Measurements from ENCODE around the gene SMG6.
"Not testable (repeated sequence)": the region's sequence is repeated elsewhere in the genome, so short reads cannot be mapped to it uniquely, and the experiment has no call there.

SMG6 gene

GRCh38 chr17:2025622-2026309 is 277.8 kb downstream of the SMG6 start:
- no peak for DNase-seq (ENCODE audit: low read depth)

GRCh38 chr17:2025220-2025621 is 278.4 kb downstream of the SMG6 start, which contains the start of gene RTN4RL1:
Gene RTN4RL1 (minus strand): TSS chr17:2025334. CDS start chr17:2024865, 469 bp downstream.
- peak; percentile 62 for DNase-seq (ENCODE audit: low read depth)

GRCh38 chr17:2024572-2025219 is 278.9 kb downstream of the SMG6 start:
- DNase-seq (ENCODE audit: low read depth): no peak

- no peak for DNase-seq (ENCODE audit: low read depth)
These were observed 279.7 kb downstream of the SMG6 start for GRCh38 chr17:2023692-2024571.

- no peak for DNase-seq (ENCODE audit: low read depth)
These were observed 280.3 kb downstream of the SMG6 start for GRCh38 chr17:2023256-2023655.

GRCh38 chr17:2022647-2023240 is 280.8 kb downstream of the SMG6 start:
- no peak for DNase-seq (ENCODE audit: low read depth)

- no peak for DNase-seq (ENCODE audit: low read depth)
These were observed 282.9 kb downstream of the SMG6 start for GRCh38 chr17:2020721-2021120.

- DNase-seq (ENCODE audit: low read depth): no peak
These were observed 283.9 kb downstream of the SMG6 start for GRCh38 chr17:2019723-2020122.

- no peak for DNase-seq (ENCODE audit: low read depth)
These were observed 284.7 kb downstream of the SMG6 start for GRCh38 chr17:2018716-2019510.

- DNase-seq (ENCODE audit: low read depth): no peak
These were observed 286.2 kb downstream of the SMG6 start for GRCh38 chr17:2017274-2017941.

GRCh38 chr17:2016494-2016893 is 287.1 kb downstream of the SMG6 start:
- DNase-seq (ENCODE audit: low read depth): no peak

- DNase-seq (ENCODE audit: low read depth): no peak
These were observed 288.3 kb downstream of the SMG6 start for GRCh38 chr17:2015314-2015713.

GRCh38 chr17:2013994-2014317 is 289.6 kb downstream of the SMG6 start:
- DNase-seq (ENCODE audit: low read depth): no peak

- DNase-seq (ENCODE audit: low read depth): not testable (repeated sequence)
These were observed 290.2 kb downstream of the SMG6 start for GRCh38 chr17:2013220-2013993.

- no peak for DNase-seq (ENCODE audit: low read depth)
These were observed 291.1 kb downstream of the SMG6 start for GRCh38 chr17:2012499-2012898.

GRCh38 chr17:2011411-2012371 is 291.9 kb downstream of the SMG6 start:
- no peak for DNase-seq (ENCODE audit: low read depth)
